Mesodermal cell (in vitro differentiated cells): ENCODE measurements around the gene TAOK3.

Experiments used
- H3K27ac ChIP-seq: 2 replicates; pipeline ENCODE4 v1.7.0; 2013; ENCODE audit warnings: mild to moderate bottlenecking, low read depth, low read length, moderate library complexity; ENCODE audit not compliant: severe bottlenecking
- H3K36me3 ChIP-seq: 2 replicates; pipeline ENCODE4 v1.7.1; 2013; ENCODE audit warnings: mild to moderate bottlenecking, low read length, moderate library complexity; ENCODE audit not compliant: control insufficient read depth, insufficient read depth
- H3K4me1 ChIP-seq: one replicate; pipeline ENCODE4 v1.7.1; 2013; ENCODE audit warnings: mild to moderate bottlenecking, low read length; ENCODE audit not compliant: insufficient read depth, control insufficient read depth, poor library complexity, severe bottlenecking
- H3K4me3 ChIP-seq: 2 replicates; pipeline ENCODE4 v1.7.0; 2013; ENCODE audit warnings: low read length, control low read depth, mild to moderate bottlenecking; ENCODE audit not compliant: insufficient read depth, poor library complexity, severe bottlenecking; ENCODE audit errors: extremely low read depth
- H3K9me3 ChIP-seq: 2 replicates; pipeline ENCODE4 v1.7.1; 2013; ENCODE audit warnings: mild to moderate bottlenecking, low read length, moderate library complexity; ENCODE audit not compliant: control insufficient read depth
- WGBS, 2 experiments: methylation state at CpG; one replicate each; pipeline ENCODE4 v1.1.5; 2013; ENCODE audit warnings: missing lambda C conversion rate in 2 of 2; ENCODE audit not compliant: insufficient coverage in 2 of 2; 5-methylcytosine and 5-hydroxymethylcytosine counted together

The TAOK3 gene

DNA sequence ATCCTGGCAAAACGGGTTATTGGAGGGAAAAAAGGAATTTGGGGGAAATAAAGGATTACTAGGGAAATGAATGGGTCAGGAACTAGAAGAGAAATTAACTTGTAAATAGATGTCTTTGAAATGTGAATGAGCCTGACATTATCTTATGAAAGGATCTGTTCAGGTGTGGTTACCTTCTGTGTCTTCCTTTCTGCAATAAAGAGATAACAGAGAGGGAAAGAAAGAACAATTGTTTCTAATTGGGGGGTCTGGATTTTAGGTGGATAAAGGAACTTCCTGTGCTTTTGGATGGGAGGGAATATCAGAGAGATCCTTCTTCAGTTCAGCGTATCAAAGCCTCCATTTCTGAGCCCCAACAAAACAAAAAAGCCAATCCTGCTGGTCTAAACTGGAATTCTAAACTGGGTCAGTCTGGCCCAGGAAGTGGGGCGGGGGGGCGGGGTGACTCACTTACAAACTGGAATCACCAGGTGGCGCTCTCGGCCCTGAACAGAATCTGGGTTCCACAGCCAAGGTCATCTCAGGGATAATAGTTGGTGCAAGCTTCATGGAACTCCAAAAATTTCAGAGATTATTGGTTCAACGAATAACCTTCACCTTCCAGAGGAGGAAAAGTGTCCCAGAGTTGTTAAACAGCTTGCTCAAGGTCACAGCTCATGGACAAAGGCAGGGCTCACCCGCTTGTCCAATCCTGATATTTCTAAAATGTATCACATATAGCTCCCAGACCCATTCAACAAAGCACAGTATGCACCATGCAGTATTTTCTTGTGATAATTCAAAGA, 251.9 kb downstream of the TAOK3 start:
- Histone ChIP-seq H3K36me3 (no peaks in the 10 kb centered on the region), H3K9me3 (no peaks in the 10 kb centered on the region), H3K27ac (peak overlapping the region; percentile 50), H3K4me1 (peaks cover 4% of the 10 kb centered on the region), H3K4me3 (no peak overlapping the region)
- WGBS, 2 experiments, result 6 to 16% methylated on average over 4 to 6 of the region's 8 CpGs

DNA sequence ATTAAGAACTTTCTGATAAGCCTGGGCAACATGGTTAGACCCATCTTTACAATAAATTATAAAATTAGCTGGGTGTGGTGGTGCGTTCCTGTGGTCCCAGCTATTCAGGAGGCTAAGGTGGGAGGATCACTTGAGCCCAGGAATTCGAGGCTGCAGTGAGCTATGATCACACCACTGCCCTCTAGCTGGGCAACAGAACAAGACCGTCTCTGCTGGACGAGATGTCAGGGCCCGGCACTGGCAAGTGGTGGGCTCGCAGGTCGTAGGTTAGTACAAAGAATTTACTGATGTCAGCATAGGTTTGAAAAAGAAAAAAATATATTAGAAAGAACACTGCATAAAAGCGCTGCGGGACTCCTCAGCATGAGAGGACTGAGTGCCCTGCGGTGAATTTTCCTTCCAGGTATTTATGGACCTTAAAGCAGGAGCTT, 253.2 kb downstream of the TAOK3 start:
- Histone ChIP-seq H3K36me3 (no peaks in the 10 kb centered on the region), H3K4me1 (peaks cover 4% of the 10 kb centered on the region), H3K4me3 (no peak overlapping the region), H3K27ac (no peak overlapping the region), H3K9me3 (no peaks in the 10 kb centered on the region)
- 54 to 58% methylated on average over 8 to 10 of the region's 10 CpGs for WGBS, 2 experiments

DNA sequence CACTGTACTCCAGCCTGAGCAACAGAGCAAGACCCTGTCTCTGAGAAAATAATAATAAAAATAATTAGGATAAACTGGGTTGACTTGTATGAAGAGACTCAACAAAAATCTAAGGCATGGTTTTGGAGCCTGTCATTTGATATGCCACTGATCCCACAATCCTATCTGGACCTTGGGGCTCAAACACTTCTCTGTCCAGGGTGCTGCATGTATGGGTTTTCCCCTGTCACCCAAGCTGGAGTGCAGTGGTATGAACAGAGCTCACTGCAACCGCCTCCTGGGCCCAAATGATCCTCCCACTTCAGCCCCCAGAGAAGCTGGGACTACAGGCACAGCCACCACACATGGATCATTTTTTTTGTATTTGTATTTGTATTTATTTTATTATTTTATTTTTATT, 263.6 kb downstream of the TAOK3 start:
- Histone ChIP-seq H3K4me3 (no peak overlapping the region), H3K36me3 (no peaks in the 10 kb centered on the region), H3K27ac (no peak overlapping the region), H3K4me1 (no peaks in the 10 kb centered on the region), H3K9me3 (no peaks in the 10 kb centered on the region)
- WGBS, 2 experiments, result no CpG with 5 or more reads among the region's 1 CpG

DNA sequence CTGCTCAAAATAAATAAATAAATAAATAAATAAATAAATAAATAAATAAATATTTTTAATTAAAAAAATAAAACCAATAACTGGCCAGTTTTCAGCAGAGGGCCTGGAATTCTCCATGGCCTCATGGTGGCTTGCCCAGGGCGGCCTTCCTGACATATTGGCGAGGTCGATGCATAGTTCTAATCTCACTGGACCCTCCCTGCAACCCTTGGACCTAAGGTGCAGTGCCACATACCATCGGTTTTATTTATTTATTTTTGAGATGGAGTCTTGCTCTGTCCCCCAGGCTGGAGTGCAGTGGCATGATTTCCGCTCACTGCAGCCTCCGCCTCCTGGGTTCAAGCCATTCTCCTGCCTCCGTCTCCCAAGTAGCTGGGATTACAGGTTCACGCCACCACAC, 265.0 kb downstream of the TAOK3 start:
- 88 to 94% methylated on average over 5 to 7 of the region's 8 CpGs for WGBS, 2 experiments
- Histone ChIP-seq H3K27ac (no peak overlapping the region), H3K4me1 (peaks cover 2% of the 10 kb centered on the region), H3K4me3 (no peak overlapping the region), H3K9me3 (no peaks in the 10 kb centered on the region), H3K36me3 (no peaks in the 10 kb centered on the region)

DNA sequence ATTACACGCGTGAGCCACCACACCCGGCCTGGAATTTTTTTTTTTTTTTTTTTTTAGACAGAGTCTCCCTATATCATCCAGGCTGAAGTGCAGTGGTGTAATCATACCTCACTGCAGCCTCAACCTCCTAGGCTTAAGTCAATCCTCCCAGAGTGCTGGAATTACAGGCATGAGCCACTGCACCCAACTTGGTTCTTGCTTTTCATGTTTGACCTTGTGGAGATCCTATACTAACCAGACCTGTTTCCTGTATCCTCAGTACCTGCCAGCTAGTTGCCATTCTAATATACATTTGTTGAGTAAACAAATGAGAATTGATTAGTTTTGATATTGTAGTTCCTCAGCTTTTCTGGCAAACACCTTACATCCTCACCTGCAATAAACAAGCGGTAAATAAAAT, 265.7 kb downstream of the TAOK3 start:
- H3K9me3 ChIP-seq, result no peaks in the 10 kb centered on the region
- H3K27ac ChIP-seq, result no peak overlapping the region
- H3K4me1 ChIP-seq, result peaks cover 5% of the 10 kb centered on the region
- no peak overlapping the region for H3K4me3 ChIP-seq
- WGBS, 2 experiments, result 91 to 100% methylated on average over 1 to 4 of the region's 4 CpGs
- H3K36me3 ChIP-seq, result no peaks in the 10 kb centered on the region

DNA sequence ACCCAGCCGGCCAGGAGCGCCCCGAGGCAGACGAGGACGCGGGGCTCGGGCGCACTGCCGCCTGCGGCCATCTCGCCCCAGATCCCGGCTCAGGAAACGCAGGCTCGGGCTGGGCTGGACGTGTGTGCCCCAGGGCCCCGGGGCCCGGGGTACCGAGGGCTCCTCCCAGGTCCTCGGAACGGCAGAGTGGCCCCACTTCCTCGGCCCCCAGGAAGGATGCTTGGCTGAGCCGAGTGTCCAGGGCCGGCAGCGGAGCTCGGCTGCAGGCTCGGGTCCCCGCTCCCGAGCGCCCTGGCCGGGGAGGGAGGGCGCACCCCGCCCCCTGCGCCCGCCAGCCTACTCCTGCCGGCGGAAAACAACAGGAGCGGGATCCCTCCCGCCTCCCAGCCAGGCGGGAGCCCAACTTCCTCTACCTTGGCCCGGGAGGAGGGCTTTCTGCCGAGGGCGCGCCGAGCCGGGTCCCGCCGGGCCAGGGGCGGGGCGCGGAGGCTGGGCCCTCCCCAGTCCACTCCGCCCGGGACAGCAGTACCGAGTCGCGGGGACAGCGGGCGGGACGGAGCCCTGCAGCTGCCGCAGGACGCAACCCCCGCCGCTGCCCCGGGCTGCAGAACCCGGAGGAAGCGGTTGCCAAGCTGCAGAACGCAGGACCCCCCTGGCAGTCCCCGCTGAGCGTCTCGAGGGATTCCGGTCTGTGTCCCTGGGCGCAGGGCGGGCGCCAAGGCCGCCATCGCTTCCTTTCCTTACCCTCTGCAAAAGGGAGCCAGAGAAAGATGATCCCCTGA, 268.9 kb downstream of the TAOK3 start, which contains the start of gene VSIG10:
TSS of gene VSIG10 (minus strand) at position 411 of the 782 bp plus-strand sequence. CDS start at position 71, 340 bp downstream.
- no peaks in the 10 kb centered on the region for H3K9me3 ChIP-seq
- peak within 1 kb of the TSS; percentile 62 for H3K4me3 ChIP-seq
- H3K4me1 ChIP-seq, result peaks cover 5% of the 10 kb centered on the region
- peak within 1 kb of the TSS; percentile 64 for H3K27ac ChIP-seq
- H3K36me3 ChIP-seq, result peaks cover 5% of the 10 kb centered on the region
- WGBS, 2 experiments, result 0% methylated on average over 65 to 67 of the region's 75 CpGs

DNA sequence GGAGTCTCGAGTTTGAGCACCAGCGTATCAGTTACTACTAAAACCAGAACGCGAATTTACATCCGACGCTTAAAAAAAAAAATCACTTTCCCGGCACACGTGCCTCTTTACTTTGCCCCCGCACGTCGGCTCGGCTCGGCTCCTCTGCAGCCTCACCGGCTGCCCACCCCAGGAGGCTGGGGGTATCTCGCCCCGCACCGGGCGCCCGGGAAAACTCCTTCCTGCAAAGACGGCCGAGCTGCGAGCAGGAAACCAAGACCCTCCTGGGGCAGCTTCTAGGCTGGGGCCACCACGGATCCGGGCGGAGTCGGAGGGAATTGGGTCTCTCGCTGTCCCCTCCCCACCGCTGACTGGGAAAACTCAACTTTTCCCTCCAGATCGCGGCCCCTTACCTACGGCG, 269.5 kb downstream of the TAOK3 start:
- peaks cover 5% of the 10 kb centered on the region for H3K36me3 ChIP-seq
- 0% methylated on average over 21 to 29 of the region's 32 CpGs for WGBS, 2 experiments

DNA sequence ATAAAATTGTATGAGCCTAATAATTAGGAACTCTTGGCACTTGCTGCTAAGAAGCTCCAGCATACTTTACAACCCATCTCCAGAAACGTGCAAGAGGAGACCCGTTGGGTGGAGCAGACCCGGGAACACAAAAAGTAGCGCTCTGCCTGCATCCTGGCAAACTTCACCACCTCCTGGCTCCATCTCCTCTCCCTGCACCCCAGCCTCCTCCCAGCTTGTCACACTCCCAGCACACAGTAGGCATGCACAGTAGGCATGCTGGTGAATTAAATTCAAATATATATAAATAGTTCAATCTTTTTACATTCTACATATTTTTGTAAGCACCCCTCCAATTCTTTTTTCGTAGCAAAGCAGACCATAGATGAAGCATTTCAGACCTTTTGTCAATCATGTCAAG, 270.1 kb downstream of the TAOK3 start:
- Histone ChIP-seq H3K4me3 (peak overlapping the region; percentile 62), H3K27ac (no peak overlapping the region), H3K4me1 (peaks cover 11% of the 10 kb centered on the region), H3K9me3 (no peaks in the 10 kb centered on the region), H3K36me3 (peaks cover 5% of the 10 kb centered on the region)
- WGBS, 2 experiments, result 0 to 21% methylated on average over 2 to 3 of the region's 5 CpGs

More for the DNA sequence above, 269.5 kb downstream of the TAOK3 start:
- Histone ChIP-seq H3K4me3 (peak overlapping the region; percentile 62), H3K9me3 (no peaks in the 10 kb centered on the region), H3K4me1 (peaks cover 10% of the 10 kb centered on the region), H3K27ac (peak overlapping the region; percentile 64)

DNA sequence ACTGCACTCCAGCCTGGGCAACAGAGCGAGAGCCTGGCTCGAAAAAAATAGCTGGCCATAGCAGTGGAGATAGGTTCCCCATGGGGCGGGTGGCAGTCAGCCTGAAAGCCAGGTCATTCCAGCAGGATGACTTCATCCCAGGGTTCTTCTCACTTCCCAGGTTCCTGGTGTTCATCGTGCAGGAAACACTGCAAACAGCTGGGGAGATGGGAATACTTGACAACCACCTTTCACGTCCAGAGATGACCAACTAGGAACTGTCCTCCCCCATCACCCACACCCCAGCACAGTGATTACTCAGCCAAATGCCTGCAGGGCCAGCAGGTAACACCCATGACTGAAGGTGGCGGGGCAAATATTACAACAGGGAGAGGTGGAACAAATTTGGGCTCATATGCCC, 270.6 kb downstream of the TAOK3 start:
- Histone ChIP-seq H3K36me3 (peaks cover 5% of the 10 kb centered on the region), H3K27ac (no peak overlapping the region), H3K4me3 (peak overlapping the region; percentile 62), H3K9me3 (no peaks in the 10 kb centered on the region), H3K4me1 (peaks cover 11% of the 10 kb centered on the region)
- WGBS, 2 experiments, result 81 to 94% methylated on average over 4 to 5 of the region's 6 CpGs

DNA sequence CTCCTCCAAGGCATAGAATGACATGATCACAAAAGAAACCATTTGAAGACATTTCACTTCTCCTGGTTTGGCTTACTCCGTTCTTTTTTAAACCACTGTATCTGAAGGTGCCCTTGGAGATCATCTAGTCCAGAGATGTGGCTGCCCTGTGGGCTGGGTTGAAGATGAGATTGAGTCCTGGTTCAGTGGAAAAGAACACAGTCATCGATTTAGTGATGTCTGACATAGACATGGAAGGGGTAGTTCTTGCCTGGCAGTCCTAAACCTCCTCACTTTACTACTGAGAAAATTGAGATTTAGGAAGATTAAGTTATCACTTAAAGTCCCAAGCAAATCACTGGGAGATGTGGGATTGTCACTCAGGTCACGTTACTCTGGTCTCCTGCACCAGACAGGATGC, 271.7 kb downstream of the TAOK3 start:
- Histone ChIP-seq H3K4me3 (no peak overlapping the region), H3K27ac (no peak overlapping the region), H3K36me3 (peaks cover 5% of the 10 kb centered on the region), H3K9me3 (no peaks in the 10 kb centered on the region), H3K4me1 (peaks cover 11% of the 10 kb centered on the region)
- 100% methylated on average over 1 of the region's 3 CpGs; no CpG with 5 or more reads in 1 of the 2 experiments for WGBS, 2 experiments
